AG20443 (cell line): ENCODE measurements around the gene SLC22A1.
"Not testable (repeated sequence)": the region's sequence is repeated elsewhere in the genome, so short reads cannot be mapped to it uniquely, and the experiment has no call there.

Experiments used
- DNase-seq: peaks from one replicate; pipeline ENCODE4 v3.0.0; 2012; ENCODE audit warnings: low spot score, mixed read lengths

The SLC22A1 gene

GRCh38 chr6:160124007-160124406 lies 2.4 kb downstream of the SLC22A1 start:
- DNase-seq = no peak

- DNase-seq = no peak
These were observed 3.0 kb downstream of the SLC22A1 start for GRCh38 chr6:160124605-160125004.

- not testable (repeated sequence) for DNase-seq
These were observed 3.5 kb downstream of the SLC22A1 start for GRCh38 chr6:160125105-160125504.

GRCh38 chr6:160127270-160128124 lies 5.9 kb downstream of the SLC22A1 start:
- DNase-seq = no peak

- no peak for DNase-seq
These were observed 6.6 kb downstream of the SLC22A1 start for GRCh38 chr6:160128125-160128683.

- DNase-seq = no peak
These were observed 7.4 kb downstream of the SLC22A1 start for GRCh38 chr6:160128879-160129516.

GRCh38 chr6:160129881-160130615 lies 8.4 kb downstream of the SLC22A1 start:
- no peak for DNase-seq

- no peak for DNase-seq
These were observed 9.3 kb downstream of the SLC22A1 start for GRCh38 chr6:160130729-160131484.

- no peak for DNase-seq
These were observed 10.2 kb downstream of the SLC22A1 start for GRCh38 chr6:160131636-160132296.

- DNase-seq = no peak
These were observed 10.7 kb downstream of the SLC22A1 start for GRCh38 chr6:160132297-160132637.

GRCh38 chr6:160132776-160133338 lies 11.2 kb downstream of the SLC22A1 start:
- peak; percentile 64 for DNase-seq

- DNase-seq = no peak
These were observed 12.1 kb downstream of the SLC22A1 start for GRCh38 chr6:160133441-160134336.

GRCh38 chr6:160134337-160134751 lies 12.7 kb downstream of the SLC22A1 start:
- not testable (repeated sequence) for DNase-seq

GRCh38 chr6:160134779-160135547 lies 13.3 kb downstream of the SLC22A1 start:
- DNase-seq = no peak

GRCh38 chr6:160135907-160136655 lies 14.5 kb downstream of the SLC22A1 start:
- DNase-seq = no peak

- DNase-seq = no peak
These were observed 15.7 kb downstream of the SLC22A1 start for GRCh38 chr6:160137130-160137988.
